A549 treated with CpdA at 1 μM for 4 hours (cell line): ENCODE measurements around the gene OR52J3. TPM values are rescaled to one million over a fixed set of nuclear protein-coding genes. Genes with fewer than 3 reads are reported as not detected.

Experiments
- total RNA-seq: library from RNA; stranded (reverse); fragments of 200-300 nt; extraction: Qiagen RNA extraction; gene quantifications from 5 replicates; pipeline ENCODE4 v1.2.3, GENCODE V29; 2022; ENCODE audit warnings: low read depth

Gene OR52J3
- total RNA-seq: not detected in 5 replicates

DNA sequence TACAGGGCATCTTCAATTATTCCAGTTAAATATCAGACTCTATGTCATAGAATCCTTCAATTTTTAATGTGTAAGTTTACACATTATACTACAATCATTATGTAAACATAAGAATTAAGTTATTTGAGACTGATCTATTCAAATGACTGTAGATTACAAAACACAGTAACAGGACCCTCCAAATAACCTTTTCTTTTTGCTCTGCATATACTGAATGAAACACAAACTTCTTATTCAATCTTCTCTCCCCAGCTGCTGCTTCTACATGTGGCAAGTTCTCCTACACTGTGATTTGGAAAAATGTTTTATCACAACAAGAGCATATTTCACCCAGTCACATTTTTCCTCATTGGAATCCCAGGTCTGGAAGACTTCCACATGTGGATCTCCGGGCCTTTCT lies at the start of gene OR52J3:
Gene OR52J3, plus strand, starts transcription at position 301 of the 400 bp plus-strand sequence. Its CDS starts 0 bp downstream, at position 301.

DNA sequence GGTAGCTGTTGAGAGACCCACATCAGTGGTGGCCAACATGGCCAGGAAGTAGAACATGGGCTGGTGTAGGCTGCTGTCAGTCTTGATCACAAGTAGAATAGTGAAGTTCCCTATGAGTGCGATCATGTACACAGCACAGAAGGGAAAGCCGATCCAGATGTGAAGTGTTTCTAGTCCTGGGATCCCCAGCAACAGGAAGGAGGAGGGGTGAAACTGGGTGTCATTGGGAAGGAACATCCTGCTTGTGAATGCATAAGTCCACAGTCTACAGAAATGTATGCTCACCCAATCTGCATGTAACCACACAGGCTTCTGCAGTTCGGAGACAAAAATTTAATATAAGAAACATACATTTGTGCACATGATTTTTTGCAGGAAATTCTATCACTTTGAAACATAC lies 13.1 kb downstream of the OR52J3 start, which contains the start of gene OR52E2:
Gene OR52E2, minus strand, starts transcription at position 237 of the 400 bp plus-strand sequence. Its CDS starts 0 bp downstream, at position 237.

DNA sequence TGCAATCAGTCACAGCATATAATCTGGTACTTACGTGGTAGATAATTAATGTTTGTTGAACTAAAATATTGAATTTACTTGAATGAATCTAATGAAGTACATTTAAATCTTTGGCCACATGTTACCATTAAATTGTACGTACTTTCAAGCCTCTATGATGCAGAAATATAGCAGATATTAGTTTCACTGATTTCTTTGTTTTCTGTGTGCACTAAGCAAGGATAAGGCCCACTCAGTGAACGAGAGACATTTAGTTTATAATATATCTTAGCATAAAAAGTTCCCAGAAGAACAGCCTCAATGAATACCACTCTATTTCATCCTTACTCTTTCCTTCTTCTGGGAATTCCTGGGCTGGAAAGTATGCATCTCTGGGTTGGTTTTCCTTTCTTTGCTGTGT lies 22.9 kb downstream of the OR52J3 start, which contains the start of gene OR52E1:
Gene OR52E1, plus strand, starts transcription at position 301 of the 400 bp plus-strand sequence.

Other genes starting within 250 kb of the OR52J3 start
- gene OR52R1, start 242.1 kb upstream of the OR52J3 start, total RNA-seq: not detected in 5 replicates
- gene OR51F2, start 225.2 kb upstream of the OR52J3 start, total RNA-seq: not detected in 5 replicates
- gene OR51S1, start 197.3 kb upstream of the OR52J3 start, total RNA-seq: not detected in 5 replicates
- not detected in 5 replicates for gene OR51T1, start 164.6 kb upstream of the OR52J3 start, total RNA-seq
- not detected in 5 replicates for gene OR51A7, start 142.7 kb upstream of the OR52J3 start, total RNA-seq
- gene OR51G2, start 127.2 kb upstream of the OR52J3 start, total RNA-seq: not detected in 5 replicates
- not detected in 5 replicates for gene OR51G1, start 122.2 kb upstream of the OR52J3 start, total RNA-seq
- not detected in 5 replicates for gene OR51A4, start 98.9 kb upstream of the OR52J3 start, total RNA-seq
- gene OR51A2, start 90.8 kb upstream of the OR52J3 start, total RNA-seq: not detected in 5 replicates
- gene OR51L1, start 51.7 kb upstream of the OR52J3 start, total RNA-seq: not detected in 5 replicates
- gene OR52E2, start 13.1 kb downstream of the OR52J3 start, total RNA-seq: not detected in 5 replicates
- not detected in 5 replicates for gene OR52E1, start 23.0 kb downstream of the OR52J3 start, total RNA-seq
- not detected in 5 replicates for gene OR52A5, start 91.8 kb downstream of the OR52J3 start, total RNA-seq
- not detected in 5 replicates for gene OR52A1, start 108.2 kb downstream of the OR52J3 start, total RNA-seq
- gene OR51V1, start 154.2 kb downstream of the OR52J3 start, total RNA-seq: not detected in 5 replicates
- not detected in 5 replicates for gene HBB, start 180.5 kb downstream of the OR52J3 start, total RNA-seq
- not detected in 5 replicates for gene HBD, start 188.0 kb downstream of the OR52J3 start, total RNA-seq
- gene HBG1, start 203.3 kb downstream of the OR52J3 start, total RNA-seq: not detected in 5 replicates
- not detected in 5 replicates for gene HBG2, start 208.3 kb downstream of the OR52J3 start, total RNA-seq
- 0.09 to 0.78 TPM (median 0.23 TPM) in 4 of 5 replicates, not detected in the other for gene HBE1, start 223.4 kb downstream of the OR52J3 start, total RNA-seq